Adrenal gland (tissue), 12 donors: Measurements from ENCODE around the gene VTCN1. TPM values are rescaled to one million over a fixed set of nuclear protein-coding genes. Genes with fewer than 3 reads are reported as not detected.
"Not testable (repeated sequence)": the region's sequence is repeated elsewhere in the genome, so short reads cannot be mapped to it uniquely, and the experiment has no call there.

Experiments
- DNase-seq, 7 donors: peaks; one replicate each; pipeline ENCODE4 v3.0.0-alpha.2; 2019 to 2020
- H3K27ac ChIP-seq, 5 donors: fragments of 200-600 bp; sonication (generic) in 4 of 5; 1 replicate in 3 of 5; 2 replicates in 2 of 5; pipeline versions ENCODE4 v1.5.1 to v1.8.0; 2016 to 2020; ENCODE audit warnings: mild to moderate bottlenecking in 1 of 5
- H3K27me3 ChIP-seq: fragments of 200-600 bp; 2 replicates; pipeline ENCODE4 v1.8.0; 2021
- H3K36me3 ChIP-seq, 2 donors: fragments of 200-600 bp; replicated peaks in 1 of 2; 1 replicate in 1 of 2; 2 replicates in 1 of 2; pipeline versions ENCODE4 v1.5.1 to v1.8.0; 2018 to 2022
- H3K4me1 ChIP-seq, 2 donors: fragments of 200-600 bp; replicated peaks in 1 of 2; 1 replicate in 1 of 2; 2 replicates in 1 of 2; pipeline versions ENCODE4 v1.5.1 to v1.8.0; 2018 to 2021
- H3K4me3 ChIP-seq, 4 donors: fragments of 200-600 bp; sonication (generic) in 3 of 4; one replicate each; pipeline ENCODE4 v1.5.1; 2016 to 2018
- H3K9me3 ChIP-seq, 3 donors: fragments of 200-600 bp; sonication (generic) in 1 of 3; replicated peaks in 1 of 3; 1 replicate in 2 of 3; 2 replicates in 1 of 3; pipeline versions ENCODE4 v1.5.1 to v1.8.0; 2016 to 2021
- CTCF ChIP-seq, 6 experiments: fragments of 450-650 bp in 4 of 6; fragments of 200-600 bp in 2 of 6; sonication (generic) in 1 of 6; IDR thresholded peaks; 1 replicate in 5 of 6; 2 replicates in 1 of 6; pipeline versions ENCODE4 v1.5.1 to v1.8.0; 2016 to 2021; ENCODE audit warnings: antibody characterized with exemption in 6 of 6, mild to moderate bottlenecking in 2 of 6, moderate library complexity in 1 of 6
- POLR2A ChIP-seq, 2 donors: fragments of 450-650 bp; IDR thresholded peaks; one replicate each; pipeline ENCODE4 v1.6.1; 2017; ENCODE audit warnings: antibody characterized with exemption in 2 of 2, mild to moderate bottlenecking in 2 of 2, moderate library complexity in 1 of 2
- WGBS, 4 donors: extraction: QIAGEN DNeasy Blood & Tissue Kit in 2 of 4; methylation state at CpG; one replicate each; pipeline versions ENCODE4 v1.1.5 to v1.1.7; 2013 to 2017; 5-methylcytosine and 5-hydroxymethylcytosine counted together
- intact Hi-C, 2 donors: fragments of 100-400 bp; cut with DNase I; formaldehyde crosslinking; loops; one replicate each; pipeline versions ENCODE4 v1.14.1 to v1.15.0; 2022 to 2023
- polyA plus RNA-seq, 3 donors: library from polyadenylated mRNA; stranded (reverse); fragments of 200-250 nt in 2 of 3; fragments of 350-450 nt in 1 of 3; fragmentation: Illumina TruSeq in 1 of 3; extraction: RNeasy Lipid Tissue Mini Kit (QIAGEN cat#74804) in 1 of 3; gene quantifications; one replicate each; pipeline ENCODE4 v1.2.3, GENCODE V29; 2013 to 2014
- total RNA-seq, 9 donors: library from RNA; depleted of rRNA in 4 of 9; stranded (reverse); fragments of >200 nt in 4 of 9; fragments of 120-200 nt in 1 of 9; fragmentation: NEBNext Ultra II Directional in 1 of 9; extraction: Animal tissue kit (Norgen Biotek cat#: 25700) in 1 of 9; gene quantifications; one replicate each; pipeline versions ENCODE4 v1.1.0 to v1.2.4, GENCODE V29; 2013 to 2023
- donor health status: healthy with polysubstance abuse.
- donor health status: Bipolar disorder and iron deficiency.
- donor health status: DM: yes; HTN: yes; CAD: no.
- donor health status: DM: no; HTN: no; CAD: no.
- donor health status: DM: no; HTN: no; CAD: no.
- donor health status: DM: yes; HTN: yes; CAD: no.

The VTCN1 gene
- total and polyA plus RNA-seq, 12 donors = 0.11 TPM; not detected in 11

GRCh38 chr1:117122330-117123025 lies 88.2 kb downstream of the VTCN1 start:
- intact Hi-C loops = loop anchor here in 1 of 2 donors (10.0 kb wide), 1 partner anchor 162 kb away; no protein-coding TSS in a partner anchor
- Histone ChIP-seq H3K27me3 (no peaks in the 10 kb centered on the region), H3K36me3 (no peaks in the 10 kb centered on the region), H3K27ac (peak overlapping the region in 3 of 5 donors; percentile 87 to 96 (median 93)), H3K4me3 (peak overlapping the region in 2 of 4 donors; percentile 55 to 74), H3K9me3 (no peaks in the 10 kb centered on the region), H3K4me1 (peaks cover 5 to 14% of the 10 kb centered on the region in 2 donors)
- 32 to 55% (median 36%) methylated on average over 12 to 32 of the region's 32 CpGs for WGBS, 4 donors
- no peak for TF ChIP-seq POLR2A (IDR thresholded peaks at IDR 0.05)
- TF ChIP-seq CTCF (IDR thresholded peaks at IDR 0.05) = peak in 1 of 6 experiments; percentile 6
- DNase-seq = no peak

GRCh38 chr1:117121589-117122329 lies 89.0 kb downstream of the VTCN1 start, which contains the start of gene TRIM45:
Gene TRIM45 (minus strand): TSS chr1:117121749. CDS start chr1:117121201, 548 bp downstream.
- Histone ChIP-seq H3K4me1 (peaks cover 5 to 14% of the 10 kb centered on the region in 2 donors), H3K36me3 (no peaks in the 10 kb centered on the region), H3K27me3 (no peaks in the 10 kb centered on the region), H3K4me3 (peak within 1 kb of the TSS; percentile 13 to 74 (median 56)), H3K9me3 (no peaks in the 10 kb centered on the region), H3K27ac (peak within 1 kb of the TSS; percentile 78 to 96 (median 93))
- intact Hi-C loops = loop anchor here in 1 of 2 donors (10.0 kb wide), 1 partner anchor 163 kb away; no protein-coding TSS in a partner anchor
- DNase-seq = peak; percentile 96 to 99 (median 97)
- peak in 1 of 2 donors; percentile 55 for TF ChIP-seq POLR2A (IDR thresholded peaks at IDR 0.05)
- TF ChIP-seq CTCF (IDR thresholded peaks at IDR 0.05) = peak; percentile 43 to 76 (median 62)
- 0 to 7% (median 1%) methylated on average over 5 to 71 of the region's 71 CpGs for WGBS, 4 donors

GRCh38 chr1:117120774-117121588 lies 89.7 kb downstream of the VTCN1 start:
- TF ChIP-seq CTCF (IDR thresholded peaks at IDR 0.05) (no peak), POLR2A (IDR thresholded peaks at IDR 0.05) (no peak)
- H3K27me3 ChIP-seq = no peaks in the 10 kb centered on the region
- WGBS, 4 donors = 15 to 28% (median 20%) methylated on average over 19 to 29 of the region's 29 CpGs

GRCh38 chr1:117119144-117119543 lies 91.6 kb downstream of the VTCN1 start:
- H3K4me3 ChIP-seq, DNase-seq, H3K9me3 ChIP-seq, H3K36me3 ChIP-seq, H3K27ac ChIP-seq, H3K27me3 ChIP-seq, intact Hi-C loops: not testable (repeated sequence)
- H3K4me1 ChIP-seq = peaks cover 5 to 14% of the 10 kb centered on the region in 2 donors
- 91 to 99% (median 95%) methylated on average over 10 of the region's 10 CpGs for WGBS, 4 donors

More at GRCh38 chr1:117120774-117121588, 89.7 kb downstream of the VTCN1 start:
- H3K4me1 ChIP-seq = peaks cover 5 to 14% of the 10 kb centered on the region in 2 donors
- no peaks in the 10 kb centered on the region for H3K36me3 ChIP-seq
- DNase-seq = peak in 1 of 7 donors; percentile 53
- H3K27ac ChIP-seq = peak overlapping the region in 4 of 5 donors; percentile 87 to 96 (median 93)
- H3K9me3 ChIP-seq = no peaks in the 10 kb centered on the region
- peak overlapping the region in 3 of 4 donors; percentile 13 to 74 (median 55) for H3K4me3 ChIP-seq
- intact Hi-C loops = loop anchor here in 1 of 2 donors (10.0 kb wide), 1 partner anchor 164 kb away; no protein-coding TSS in a partner anchor
